Heart right ventricle (tissue), 16 donors: Measurements from ENCODE around the gene UEVLD. TPM values are rescaled to one million over a fixed set of nuclear protein-coding genes. Genes with fewer than 3 reads are reported as not detected.

ENCODE experiments used
- ATAC-seq, 8 donors: fragments of 200-7000 bp; cut with Tn5 transposase; one replicate each; pipeline ENCODE4 v1.9.1; 2020; ENCODE audit warnings: mild to moderate bottlenecking in 8 of 8, moderate library complexity in 8 of 8, moderate number of reproducible peaks in 1 of 8
- DNase-seq, 2 donors: peaks; one replicate each; pipeline ENCODE4 v3.0.0-alpha.2; 2020
- H3K27ac ChIP-seq, 10 donors: fragments of 200-600 bp; sonication (generic) in 2 of 10; one replicate each; pipeline versions ENCODE4 v1.5.0 to v1.8.0; 2020 to 2022; ENCODE audit warnings: mild to moderate bottlenecking in 3 of 10
- H3K27me3 ChIP-seq, 7 donors: fragments of 200-600 bp; one replicate each; pipeline ENCODE4 v1.8.0; 2021 to 2022; ENCODE audit warnings: mild to moderate bottlenecking in 2 of 7
- H3K36me3 ChIP-seq, 9 donors: fragments of 200-600 bp; sonication (generic) in 1 of 9; one replicate each; pipeline versions ENCODE4 v1.5.0 to v1.8.0; 2020 to 2022; ENCODE audit warnings: mild to moderate bottlenecking in 2 of 9
- H3K4me1 ChIP-seq, 9 donors: fragments of 200-600 bp; sonication (generic) in 1 of 9; one replicate each; pipeline versions ENCODE4 v1.5.0 to v1.8.0; 2020 to 2022; ENCODE audit warnings: mild to moderate bottlenecking in 4 of 9
- H3K4me3 ChIP-seq, 10 donors: fragments of 200-600 bp; sonication (generic) in 2 of 10; one replicate each; pipeline versions ENCODE4 v1.5.0 to v1.8.0; 2020 to 2022; ENCODE audit warnings: mild to moderate bottlenecking in 7 of 10, moderate library complexity in 2 of 10
- H3K9me3 ChIP-seq, 11 donors: fragments of 200-600 bp in 10 of 11; sonication (generic) in 2 of 11; one replicate each; pipeline versions ENCODE4 v1.5.0 to v1.8.0; 2013 to 2022; ENCODE audit warnings: mild to moderate bottlenecking in 2 of 11, control low read depth in 1 of 11, moderate library complexity in 1 of 11
- CTCF ChIP-seq, 9 donors: fragments of 200-600 bp; sonication (generic) in 2 of 9; IDR thresholded peaks; one replicate each; pipeline versions ENCODE4 v1.5.0 to v1.8.0; 2021 to 2022; ENCODE audit warnings: antibody characterized with exemption in 9 of 9, mild to moderate bottlenecking in 5 of 9, moderate library complexity in 1 of 9
- WGBS, 2 donors: extraction: QIAGEN DNeasy Blood & Tissue Kit; methylation state at CpG; one replicate each; pipeline ENCODE4 v1.1.7; 2013; ENCODE audit warnings: inconsistent platforms in 1 of 2; 5-methylcytosine and 5-hydroxymethylcytosine counted together
- intact Hi-C, 10 donors: fragments of 100-400 bp; cut with DNase I; formaldehyde crosslinking; loops; one replicate each; pipeline versions ENCODE4 v1.11.1 to v1.14.2; 2022
- polyA plus RNA-seq, 2 donors: library from polyadenylated mRNA; stranded (reverse); fragments of 200-250 nt; gene quantifications; one replicate each; pipeline ENCODE4 v1.2.3, GENCODE V29; 2013
- total RNA-seq, 10 donors: library from RNA; stranded (reverse); fragmentation: NEBNext Ultra II Directional in 3 of 10; extraction: Animal tissue kit (Norgen Biotek cat#: 25700) in 3 of 10; gene quantifications; one replicate each; pipeline versions ENCODE4 v1.2.1 to v1.2.4, GENCODE V29; 2021 to 2023
- donor health status: Arrhythmogenic right ventricular cardiomyopathy.
- donor health status: ischemic (EF 13 %, LVEDD 7.1; RV severe dilation, severe dysfunction).
- donor health status: healthy with polysubstance abuse.
- donor health status: DM: no; HTN: yes; CAD: no.
- donor health status: DM: no; HTN: no; CAD: no.
- donor health status: ischemic (EF 25% LVEDD 6.9; RV normal size, moderate dysfunction).
- donor health status: ischemic (EF 25% LVEDD 5.7; RV mildly dilated, moderate dysfunction).
- donor health status: healthy.
- donor health status: DM: yes; HTN: yes; CAD: no.
- donor health status: Ischemic cardiomyopathy.
- donor health status: ischemic (EF 35%, LVEDD 5.7; RV mildly dilated, moderate dysfunction).
- donor health status: nonischemic (EF 11% LVEDD 7.7; RV severe dilation, severe dysfunction).
- donor health status: DM: yes; HTN: yes; CAD: no.
- donor health status: PGD.
- donor health status: ischemic (EF 29% LVEDD 5.4; RV normal size, mild dysfunction).
- donor health status: nonischemic (EF 23%, LVEDD 6.1; RV moderate dilation, normal function).

UEVLD gene
- total and polyA plus RNA-seq, 12 donors = 5.6 to 25.8 (median 18.4) TPM

GRCh38 chr11:18501629-18502028 lies 86.9 kb downstream of the UEVLD start:
- H3K27me3 ChIP-seq = no peaks in the 10 kb centered on the region
- peaks cover 0 to 97% (median 38%) of the 10 kb centered on the region in 9 donors for H3K36me3 ChIP-seq
- no peak overlapping the region for H3K27ac ChIP-seq
- DNase-seq = no peak
- TF ChIP-seq CTCF (IDR thresholded peaks at IDR 0.05) = no peak
- no peak for ATAC-seq
- intact Hi-C loops = no loop called here
- no peaks in the 10 kb centered on the region for H3K4me1 ChIP-seq
- WGBS, 2 donors = 99 to 100% methylated on average over 1 of the region's 1 CpG
- no peaks in the 10 kb centered on the region for H3K9me3 ChIP-seq
- no peak overlapping the region for H3K4me3 ChIP-seq

GRCh38 chr11:18498039-18498438 lies 90.5 kb downstream of the UEVLD start:
- no peak for TF ChIP-seq CTCF (IDR thresholded peaks at IDR 0.05)
- intact Hi-C loops = no loop called here
- DNase-seq (no peak), ATAC-seq (no peak)
- no peak overlapping the region for H3K4me3 ChIP-seq
- H3K27ac ChIP-seq = no peak overlapping the region
- H3K27me3 ChIP-seq = no peaks in the 10 kb centered on the region
- WGBS, 2 donors = 94 to 96% methylated on average over 1 of the region's 1 CpG
- peaks cover 0 to 97% (median 34%) of the 10 kb centered on the region in 9 donors for H3K36me3 ChIP-seq
- H3K4me1 ChIP-seq = peaks cover 0 to 4% (median 0%) of the 10 kb centered on the region in 9 donors
- H3K9me3 ChIP-seq = no peaks in the 10 kb centered on the region

GRCh38 chr11:18495703-18496102 lies 92.8 kb downstream of the UEVLD start:
- no peak overlapping the region for H3K27ac ChIP-seq
- intact Hi-C loops = no loop called here
- WGBS, 2 donors = 91 to 97% methylated on average over 4 of the region's 4 CpGs
- ATAC-seq (no peak), DNase-seq (no peak)
- H3K27me3 ChIP-seq = no peaks in the 10 kb centered on the region
- H3K9me3 ChIP-seq = no peaks in the 10 kb centered on the region
- H3K36me3 ChIP-seq = peaks cover 0 to 95% (median 31%) of the 10 kb centered on the region in 9 donors
- peaks cover 0 to 9% (median 3%) of the 10 kb centered on the region in 9 donors for H3K4me1 ChIP-seq
- TF ChIP-seq CTCF (IDR thresholded peaks at IDR 0.05) = no peak
- no peak overlapping the region for H3K4me3 ChIP-seq

- Histone ChIP-seq H3K27me3 (no peaks in the 10 kb centered on the region), H3K36me3 (peaks cover 0 to 95% (median 29%) of the 10 kb centered on the region in 9 donors), H3K4me3 (no peak overlapping the region), H3K4me1 (peaks cover 0 to 9% (median 3%) of the 10 kb centered on the region in 9 donors), H3K27ac (no peak overlapping the region), H3K9me3 (no peaks in the 10 kb centered on the region)
- intact Hi-C loops = no loop called here
- DNase-seq (no peak), ATAC-seq (no peak)
- no peak for TF ChIP-seq CTCF (IDR thresholded peaks at IDR 0.05)
These were observed 93.3 kb downstream of the UEVLD start for GRCh38 chr11:18495271-18495670.
